GM13977 (cell line): ENCODE results near the gene PHF19.

Experiments used
- DNase-seq: peaks from one replicate; pipeline ENCODE4 v3.0.0; 2012; ENCODE audit warnings: low spot score
- in situ Hi-C: fragments of 300-500 bp; cut with MboI; formaldehyde crosslinking; loops from one replicate; pipeline ENCODE4 v1.12.0; 2022; ENCODE audit warnings: low sequenced_read_pairs, low pct_unique_long_range_greater_than_20kb, mixed read lengths, inconsistent platforms; ENCODE audit not compliant: unreplicated experiment
- TF ChIP-seq, protein P1 (sequence below): IDR thresholded peaks from 2 replicates; pipeline ENCODE4 v1.5.1; 2012; ENCODE audit warnings: mild to moderate bottlenecking, control low read depth; ENCODE audit not compliant: insufficient read depth; ENCODE audit errors: extremely low read depth, missing control alignments

The PHF19 gene

DNA sequence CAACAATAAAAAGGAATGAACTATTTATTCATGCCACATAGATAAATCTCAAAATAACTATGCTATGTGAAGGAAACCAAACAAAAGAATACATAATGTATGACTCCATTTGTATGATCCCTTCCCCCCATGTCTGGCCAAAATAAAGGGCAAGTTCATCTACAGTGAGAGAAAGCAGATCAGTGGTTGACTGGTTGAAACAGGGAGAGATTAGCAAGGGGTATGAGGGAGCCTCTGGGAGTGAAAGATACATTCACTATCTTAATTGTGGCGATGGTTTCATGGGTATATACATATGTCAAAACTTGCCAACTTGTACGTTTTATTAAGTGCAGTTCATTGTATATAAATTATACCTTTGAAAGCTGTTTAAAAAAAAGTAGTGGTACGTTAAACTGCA, 39.1 kb downstream of the PHF19 start:
- TF ChIP-seq, protein P1, sequence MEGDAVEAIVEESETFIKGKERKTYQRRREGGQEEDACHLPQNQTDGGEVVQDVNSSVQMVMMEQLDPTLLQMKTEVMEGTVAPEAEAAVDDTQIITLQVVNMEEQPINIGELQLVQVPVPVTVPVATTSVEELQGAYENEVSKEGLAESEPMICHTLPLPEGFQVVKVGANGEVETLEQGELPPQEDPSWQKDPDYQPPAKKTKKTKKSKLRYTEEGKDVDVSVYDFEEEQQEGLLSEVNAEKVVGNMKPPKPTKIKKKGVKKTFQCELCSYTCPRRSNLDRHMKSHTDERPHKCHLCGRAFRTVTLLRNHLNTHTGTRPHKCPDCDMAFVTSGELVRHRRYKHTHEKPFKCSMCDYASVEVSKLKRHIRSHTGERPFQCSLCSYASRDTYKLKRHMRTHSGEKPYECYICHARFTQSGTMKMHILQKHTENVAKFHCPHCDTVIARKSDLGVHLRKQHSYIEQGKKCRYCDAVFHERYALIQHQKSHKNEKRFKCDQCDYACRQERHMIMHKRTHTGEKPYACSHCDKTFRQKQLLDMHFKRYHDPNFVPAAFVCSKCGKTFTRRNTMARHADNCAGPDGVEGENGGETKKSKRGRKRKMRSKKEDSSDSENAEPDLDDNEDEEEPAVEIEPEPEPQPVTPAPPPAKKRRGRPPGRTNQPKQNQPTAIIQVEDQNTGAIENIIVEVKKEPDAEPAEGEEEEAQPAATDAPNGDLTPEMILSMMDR, result no peak
- DNase-seq, result no peak
- in situ Hi-C loops, result no loop called here

DNA sequence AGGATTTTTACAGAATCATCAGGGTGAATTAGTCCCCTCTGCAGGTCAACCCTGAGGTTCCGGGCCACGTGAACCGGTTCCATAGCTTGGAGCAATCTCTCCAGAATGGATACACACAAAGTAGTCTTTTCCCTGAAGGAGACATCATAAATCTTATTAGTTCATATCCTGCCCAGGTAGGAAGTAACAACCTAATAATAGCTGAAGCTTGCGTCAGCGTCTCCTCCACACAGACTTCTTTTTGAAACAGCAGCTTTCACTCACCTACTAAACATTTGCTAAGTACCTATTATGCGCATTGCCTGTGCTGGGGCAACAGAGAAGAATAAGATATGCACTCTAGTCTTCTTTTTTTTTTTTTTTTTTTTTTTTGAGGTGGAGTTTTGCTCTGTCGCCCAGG, 43.7 kb downstream of the PHF19 start:
- TF ChIP-seq, protein P1, result no peak
- in situ Hi-C loops, result no loop called here

DNA sequence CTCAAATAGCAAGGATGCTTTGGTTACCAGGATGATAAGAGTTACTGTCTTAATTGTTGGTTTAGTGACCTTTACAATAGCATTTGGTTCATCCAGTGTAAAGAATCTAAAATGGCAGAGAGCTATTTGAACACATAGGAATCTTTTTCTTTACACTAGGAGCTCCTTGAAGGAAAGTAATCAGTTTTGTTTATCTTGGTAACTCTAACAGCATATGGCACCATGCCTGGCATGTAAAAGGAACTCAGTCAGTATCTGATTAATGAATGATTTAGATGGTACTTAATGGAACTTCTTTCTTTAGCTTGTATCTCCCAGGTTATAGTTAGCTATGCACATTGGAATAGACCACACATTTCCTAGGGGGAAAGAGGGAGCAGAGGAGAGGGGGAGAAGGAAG, 44.2 kb downstream of the PHF19 start:
- TF ChIP-seq, protein P1, result no peak
- in situ Hi-C loops, result no loop called here
- no peak for DNase-seq

More for the DNA sequence above, 43.7 kb downstream of the PHF19 start:
- DNase-seq, result no peak

DNA sequence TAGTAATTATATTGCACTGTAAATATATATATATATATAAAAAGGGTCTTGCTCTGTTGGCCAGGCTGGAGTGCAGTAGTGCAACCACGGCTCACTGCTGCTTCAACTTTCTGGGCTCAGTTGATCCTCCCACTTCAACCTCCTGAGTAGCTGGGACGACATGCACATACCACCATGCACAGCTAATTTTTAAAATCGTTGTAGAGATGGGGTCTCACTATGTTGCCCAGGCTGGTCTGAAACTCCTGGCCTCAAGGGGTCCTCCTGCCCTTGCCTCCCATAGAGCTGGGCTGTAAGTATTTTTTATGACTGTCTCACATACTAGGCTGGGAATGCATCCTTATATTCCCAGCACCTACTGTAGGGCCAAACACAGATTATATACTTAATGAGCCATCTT, 46.1 kb downstream of the PHF19 start:
- DNase-seq, result no peak
- TF ChIP-seq, protein P1, result no peak
- in situ Hi-C loops, result no loop called here

DNA sequence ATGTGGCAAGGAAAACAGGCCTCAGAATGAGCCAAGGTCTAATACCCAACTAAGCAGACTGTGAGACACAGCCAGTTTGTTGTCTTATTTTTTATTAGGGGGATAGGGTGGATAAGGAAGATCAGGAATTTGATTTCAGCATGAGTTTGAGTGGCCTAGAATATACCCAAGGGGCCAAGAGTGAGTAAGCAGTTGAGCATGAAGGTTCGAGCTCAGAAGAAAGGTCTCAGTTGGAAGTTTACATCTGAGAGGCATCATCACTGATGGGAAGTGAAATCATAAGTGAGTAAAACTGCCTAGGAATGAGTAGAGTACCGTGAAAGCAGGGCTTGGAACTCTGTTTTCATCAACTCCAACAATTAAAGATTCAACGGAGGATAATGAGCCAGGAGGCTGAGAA, 46.8 kb downstream of the PHF19 start:
- DNase-seq, result no peak
- in situ Hi-C loops, result no loop called here
- TF ChIP-seq, protein P1, result no peak

DNA sequence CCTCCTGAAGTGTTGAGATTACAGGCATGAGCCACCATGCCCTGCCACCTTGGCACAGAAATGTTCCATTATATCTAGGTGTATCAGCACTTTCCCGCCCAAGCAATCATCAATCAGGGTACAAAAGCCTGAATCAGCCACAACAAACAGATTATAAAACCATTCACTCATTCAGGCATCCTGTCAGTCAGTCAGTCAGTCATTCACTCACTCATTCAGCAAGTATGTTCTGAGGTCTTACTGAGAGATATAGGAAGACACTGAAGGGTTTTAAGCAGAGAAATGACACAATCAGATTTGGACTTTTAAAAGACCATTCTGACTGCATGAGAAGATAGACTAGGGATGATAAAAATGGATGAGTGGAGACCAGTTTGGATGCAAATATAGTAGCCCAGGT, 47.3 kb downstream of the PHF19 start:
- no peak for DNase-seq
- in situ Hi-C loops, result no loop called here
- TF ChIP-seq, protein P1, result no peak

DNA sequence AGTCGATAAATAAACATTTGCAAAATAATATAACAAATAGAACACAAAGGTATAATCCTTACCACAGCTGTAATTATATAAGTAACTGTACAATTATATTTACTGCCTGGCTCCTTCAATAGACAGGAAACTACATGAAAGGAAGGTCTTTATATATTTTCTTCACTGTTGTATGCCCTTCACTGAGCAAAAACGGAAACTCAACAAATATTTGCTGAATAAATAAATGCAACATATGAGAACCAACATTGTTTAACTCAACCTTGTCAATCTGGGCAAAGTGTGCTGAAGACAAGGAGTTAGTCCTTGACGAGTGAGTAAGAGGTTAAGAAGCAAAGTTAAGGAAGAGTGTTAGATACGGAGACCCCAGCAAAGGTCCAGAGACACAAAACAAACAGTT, 56.9 kb downstream of the PHF19 start:
- no peak for DNase-seq
- TF ChIP-seq, protein P1, result no peak
- in situ Hi-C loops, result no loop called here
